Mesenchymal stem cell (in vitro differentiated cells and primary cell): ENCODE results near the gene IFIT3.
A peak's percentile ranks its signal among the peaks of the same experiment; 100 is the strongest.

ENCODE experiments used
- DNase-seq: peaks from one replicate; pipeline ENCODE4 v3.0.0-alpha.2; 2013
- H2AFZ ChIP-seq: one replicate; pipeline ENCODE4 v1.6.1; 2013; ENCODE audit warnings: low read depth, mild to moderate bottlenecking, control low read depth, inconsistent platforms, low read length, moderate library complexity
- H2AK5ac ChIP-seq: 2 replicates; pipeline ENCODE4 v1.6.1; 2013; ENCODE audit warnings: low read length, moderate library complexity, mild to moderate bottlenecking, inconsistent platforms; ENCODE audit not compliant: severe bottlenecking
- H2BK120ac ChIP-seq: one replicate; pipeline ENCODE4 v1.6.1; 2013; ENCODE audit warnings: low read depth, mild to moderate bottlenecking, inconsistent platforms, low read length, moderate library complexity
- H2BK12ac ChIP-seq, 2 experiments: one replicate each; pipeline ENCODE4 v1.6.1; 2013; ENCODE audit warnings: inconsistent platforms in 2 of 2, low read length in 2 of 2, mild to moderate bottlenecking in 2 of 2, moderate library complexity in 2 of 2, control low read depth in 1 of 2
- H2BK15ac ChIP-seq: one replicate; pipeline ENCODE4 v1.6.1; 2013; ENCODE audit warnings: mild to moderate bottlenecking, low read depth, inconsistent platforms; ENCODE audit not compliant: poor library complexity, severe bottlenecking
- H2BK5ac ChIP-seq: 2 replicates; pipeline ENCODE4 v1.6.1; 2013; ENCODE audit warnings: low read depth, mild to moderate bottlenecking, low read length, control low read depth, inconsistent platforms; ENCODE audit not compliant: poor library complexity, severe bottlenecking
- H3K14ac ChIP-seq, 2 experiments: one replicate each; pipeline ENCODE4 v1.6.1; 2013; ENCODE audit warnings: inconsistent platforms in 2 of 2, low read length in 2 of 2, control low read depth in 1 of 2, mild to moderate bottlenecking in 1 of 2, moderate library complexity in 1 of 2
- H3K18ac ChIP-seq, 2 experiments: one replicate each; pipeline ENCODE4 v1.6.1; 2013; ENCODE audit warnings: inconsistent platforms in 2 of 2, low read length in 2 of 2, control low read depth in 1 of 2, low read depth in 1 of 2, mild to moderate bottlenecking in 1 of 2
- H3K23ac ChIP-seq, 2 experiments: one replicate each; pipeline ENCODE4 v1.6.1; 2013; ENCODE audit warnings: inconsistent platforms in 2 of 2, low read length in 2 of 2, mild to moderate bottlenecking in 2 of 2, moderate library complexity in 2 of 2, control low read depth in 1 of 2
- H3K27ac ChIP-seq: 2 replicates; pipeline ENCODE4 v1.5.1; 2013; ENCODE audit warnings: mild to moderate bottlenecking, moderate library complexity, low read length, control low read depth, inconsistent platforms; ENCODE audit not compliant: poor library complexity, severe bottlenecking
- H3K27me3 ChIP-seq, 2 experiments: 2 replicates each; pipeline versions ENCODE4 v1.6.1 to v1.7.0; 2013; ENCODE audit warnings: low read length in 2 of 2, mild to moderate bottlenecking in 2 of 2, moderate library complexity in 2 of 2, control low read depth in 1 of 2, inconsistent platforms in 1 of 2; ENCODE audit not compliant: control insufficient read depth in 1 of 2, insufficient read depth in 1 of 2
- H3K36me3 ChIP-seq, 2 experiments: 2 replicates each; pipeline versions ENCODE4 v1.6.1 to v1.7.0; 2013; ENCODE audit warnings: low read length in 2 of 2, control low read depth in 1 of 2, inconsistent platforms in 1 of 2, low read depth in 1 of 2, mild to moderate bottlenecking in 1 of 2; ENCODE audit not compliant: insufficient read depth in 2 of 2, control insufficient read depth in 1 of 2
- H3K4ac ChIP-seq, 2 experiments: one replicate each; pipeline ENCODE4 v1.6.1; 2013; ENCODE audit warnings: inconsistent platforms in 2 of 2, low read length in 2 of 2, mild to moderate bottlenecking in 2 of 2, moderate library complexity in 2 of 2, control low read depth in 1 of 2, low read depth in 1 of 2
- H3K4me1 ChIP-seq: 2 replicates; pipeline ENCODE4 v1.6.1; 2013; ENCODE audit warnings: low read depth, low read length, control low read depth; ENCODE audit not compliant: control insufficient read depth, insufficient read depth
- H3K4me2 ChIP-seq: 2 replicates; pipeline ENCODE4 v1.6.1; 2013; ENCODE audit warnings: low read length, mild to moderate bottlenecking, inconsistent platforms; ENCODE audit not compliant: poor library complexity, severe bottlenecking
- H3K4me3 ChIP-seq, 2 experiments: 2 replicates each; pipeline versions ENCODE4 v1.5.1 to v1.7.0; 2013; ENCODE audit warnings: low read length in 2 of 2, mild to moderate bottlenecking in 2 of 2, control low read depth in 1 of 2, low read depth in 1 of 2; ENCODE audit not compliant: insufficient read depth in 1 of 2
- H3K79me1 ChIP-seq: replicated peaks from 2 replicates; pipeline ENCODE4 v1.6.1; 2013; ENCODE audit warnings: mild to moderate bottlenecking, control low read depth, low read length, inconsistent platforms; ENCODE audit not compliant: poor library complexity, severe bottlenecking
- H3K9ac ChIP-seq: 2 replicates; pipeline ENCODE4 v1.7.0; 2013; ENCODE audit warnings: mild to moderate bottlenecking, low read length, moderate library complexity
- H3K9me3 ChIP-seq: 2 replicates; pipeline ENCODE4 v1.7.0; 2013; ENCODE audit warnings: mild to moderate bottlenecking, low read length; ENCODE audit not compliant: control insufficient read depth
- H4K8ac ChIP-seq: one replicate; pipeline ENCODE4 v1.6.1; 2013; ENCODE audit warnings: inconsistent platforms, mild to moderate bottlenecking, low read length, moderate library complexity
- H4K91ac ChIP-seq: one replicate; pipeline ENCODE4 v1.6.1; 2013; ENCODE audit warnings: mild to moderate bottlenecking, low read length, inconsistent platforms
- WGBS: methylation state at CpG from one replicate; pipeline ENCODE4 v1.1.7; 2013; ENCODE audit warnings: mixed read lengths; 5-methylcytosine and 5-hydroxymethylcytosine counted together

Gene IFIT3

GRCh38 chr10:89305766-89306433 is 21.9 kb upstream of the IFIT3 start:
- Histone ChIP-seq H2BK5ac (no peak overlapping the region), H3K9me3 (no peaks in the 10 kb centered on the region), H4K8ac (no peak overlapping the region), H2BK120ac (no peak overlapping the region), H3K27me3 (no peaks in the 10 kb centered on the region), H3K36me3 (peaks cover 6 to 24% of the 10 kb centered on the region in 2 experiments), H2AK5ac (no peak overlapping the region), H3K79me1 (peaks cover 13% of the 10 kb centered on the region), H3K27ac (no peak overlapping the region), H3K4me2 (no peak overlapping the region), H3K14ac (no peak overlapping the region), H2BK15ac (no peak overlapping the region), H2BK12ac (no peak overlapping the region), H4K91ac (no peak overlapping the region), H3K23ac (no peak overlapping the region), H3K9ac (no peak overlapping the region), H3K4me1 (peaks cover 4% of the 10 kb centered on the region), H3K4me3 (no peak overlapping the region), H3K4ac (peak overlapping the region in 1 of 2 experiments; percentile 3), H3K18ac (no peak overlapping the region), H2AFZ (no peak overlapping the region)
- 93% methylated on average over 9 of the region's 9 CpGs for WGBS
- DNase-seq, result no peak

DNA sequence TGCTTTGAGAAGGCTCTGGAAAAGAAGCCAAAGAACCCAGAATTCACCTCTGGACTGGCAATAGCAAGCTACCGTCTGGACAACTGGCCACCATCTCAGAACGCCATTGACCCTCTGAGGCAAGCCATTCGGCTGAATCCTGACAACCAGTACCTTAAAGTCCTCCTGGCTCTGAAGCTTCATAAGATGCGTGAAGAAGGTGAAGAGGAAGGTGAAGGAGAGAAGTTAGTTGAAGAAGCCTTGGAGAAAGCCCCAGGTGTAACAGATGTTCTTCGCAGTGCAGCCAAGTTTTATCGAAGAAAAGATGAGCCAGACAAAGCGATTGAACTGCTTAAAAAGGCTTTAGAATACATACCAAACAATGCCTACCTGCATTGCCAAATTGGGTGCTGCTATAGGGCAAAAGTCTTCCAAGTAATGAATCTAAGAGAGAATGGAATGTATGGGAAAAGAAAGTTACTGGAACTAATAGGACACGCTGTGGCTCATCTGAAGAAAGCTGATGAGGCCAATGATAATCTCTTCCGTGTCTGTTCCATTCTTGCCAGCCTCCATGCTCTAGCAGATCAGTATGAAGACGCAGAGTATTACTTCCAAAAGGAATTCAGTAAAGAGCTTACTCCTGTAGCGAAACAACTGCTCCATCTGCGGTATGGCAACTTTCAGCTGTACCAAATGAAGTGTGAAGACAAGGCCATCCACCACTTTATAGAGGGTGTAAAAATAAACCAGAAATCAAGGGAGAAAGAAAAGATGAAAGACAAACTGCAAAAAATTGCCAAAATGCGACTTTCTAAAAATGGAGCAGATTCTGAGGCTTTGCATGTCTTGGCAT is 21.1 kb upstream of the IFIT3 start:
- no peaks in the 10 kb centered on the region for H3K9me3 ChIP-seq
- no peaks in the 10 kb centered on the region for H3K27me3 ChIP-seq
- no peak overlapping the region for H2AK5ac ChIP-seq
- H3K4me3 ChIP-seq, result no peak overlapping the region
- no peak overlapping the region for H2BK15ac ChIP-seq
- 88% methylated on average over 13 of the region's 13 CpGs for WGBS
- H3K4me2 ChIP-seq, result no peak overlapping the region
- H3K36me3 ChIP-seq, result peaks cover 6 to 24% of the 10 kb centered on the region in 2 experiments
- H4K91ac ChIP-seq, result no peak overlapping the region
- peaks cover 4% of the 10 kb centered on the region for H3K4me1 ChIP-seq
- no peak overlapping the region for H3K18ac ChIP-seq
- H3K27ac ChIP-seq, result no peak overlapping the region
- no peak for DNase-seq
- H3K14ac ChIP-seq, result no peak overlapping the region
- no peak overlapping the region for H3K4ac ChIP-seq
- peaks cover 13% of the 10 kb centered on the region for H3K79me1 ChIP-seq
- H4K8ac ChIP-seq, result no peak overlapping the region
- H2BK12ac ChIP-seq, result no peak overlapping the region
- H2AFZ ChIP-seq, result no peak overlapping the region
- no peak overlapping the region for H2BK5ac ChIP-seq
- H2BK120ac ChIP-seq, result no peak overlapping the region
- H3K23ac ChIP-seq, result no peak overlapping the region
- H3K9ac ChIP-seq, result no peak overlapping the region

DNA sequence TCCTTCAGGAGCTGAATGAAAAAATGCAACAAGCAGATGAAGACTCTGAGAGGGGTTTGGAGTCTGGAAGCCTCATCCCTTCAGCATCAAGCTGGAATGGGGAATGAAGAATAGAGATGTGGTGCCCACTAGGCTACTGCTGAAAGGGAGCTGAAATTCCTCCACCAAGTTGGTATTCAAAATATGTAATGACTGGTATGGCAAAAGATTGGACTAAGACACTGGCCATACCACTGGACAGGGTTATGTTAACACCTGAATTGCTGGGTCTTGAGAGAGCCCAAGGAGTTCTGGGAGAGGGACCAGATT is 20.6 kb upstream of the IFIT3 start:
- Histone ChIP-seq H2BK120ac (no peak overlapping the region), H4K8ac (no peak overlapping the region), H3K79me1 (peaks cover 13% of the 10 kb centered on the region), H3K9me3 (no peaks in the 10 kb centered on the region), H3K36me3 (peaks cover 6 to 24% of the 10 kb centered on the region in 2 experiments), H3K27ac (no peak overlapping the region), H2BK15ac (no peak overlapping the region), H3K4me1 (peaks cover 4% of the 10 kb centered on the region), H2BK5ac (no peak overlapping the region), H3K14ac (no peak overlapping the region), H2BK12ac (no peak overlapping the region), H3K27me3 (no peaks in the 10 kb centered on the region), H3K18ac (no peak overlapping the region), H3K4ac (no peak overlapping the region), H3K4me2 (no peak overlapping the region), H3K9ac (no peak overlapping the region), H2AFZ (no peak overlapping the region), H3K23ac (no peak overlapping the region), H2AK5ac (no peak overlapping the region), H4K91ac (no peak overlapping the region), H3K4me3 (no peak overlapping the region)
- DNase-seq, result no peak

GRCh38 chr10:89308266-89308665 is 19.5 kb upstream of the IFIT3 start:
- Histone ChIP-seq H2BK5ac (no peak overlapping the region), H3K9ac (no peak overlapping the region), H2BK12ac (no peak overlapping the region), H4K91ac (no peak overlapping the region), H2AFZ (no peak overlapping the region), H3K4me1 (peaks cover 4% of the 10 kb centered on the region), H3K36me3 (peaks cover 6 to 24% of the 10 kb centered on the region in 2 experiments), H2BK120ac (no peak overlapping the region), H3K79me1 (peaks cover 13% of the 10 kb centered on the region), H3K4me2 (no peak overlapping the region), H2BK15ac (no peak overlapping the region), H3K27ac (no peak overlapping the region), H3K27me3 (no peaks in the 10 kb centered on the region), H4K8ac (no peak overlapping the region), H2AK5ac (no peak overlapping the region), H3K4me3 (no peak overlapping the region), H3K18ac (no peak overlapping the region), H3K4ac (no peak overlapping the region), H3K9me3 (no peaks in the 10 kb centered on the region), H3K14ac (no peak overlapping the region), H3K23ac (no peak overlapping the region)
- WGBS, result 90% methylated on average over 6 of the region's 6 CpGs
- DNase-seq, result no peak
